HG03135 (cell line): ENCODE measurements around the gene RNGTT.
"Not testable (repeated sequence)": the region's sequence is repeated elsewhere in the genome, so short reads cannot be mapped to it uniquely, and the experiment has no call there.

Source experiments
- ATAC-seq: cut with Tn5 transposase; IDR thresholded peaks from one replicate; pipeline ENCODE4 v1.9.1; 2021; ENCODE audit warnings: mild to moderate bottlenecking, moderate library complexity; ENCODE audit not compliant: unreplicated experiment

Gene RNGTT

GRCh38 chr6:88963139-88964090 is at the start of gene RNGTT:
RNGTT (minus strand) TSS chr6:88963618; CDS start chr6:88963409, 209 bp downstream.
- peak; percentile 98 for ATAC-seq

- ATAC-seq = no peak
Measured at GRCh38 chr6:89011436-89011835, 48.0 kb upstream of the RNGTT start.

GRCh38 chr6:89010825-89011224 is 47.4 kb upstream of the RNGTT start:
- ATAC-seq = no peak

GRCh38 chr6:89009624-89010059 is 46.2 kb upstream of the RNGTT start:
- no peak for ATAC-seq

DNA sequence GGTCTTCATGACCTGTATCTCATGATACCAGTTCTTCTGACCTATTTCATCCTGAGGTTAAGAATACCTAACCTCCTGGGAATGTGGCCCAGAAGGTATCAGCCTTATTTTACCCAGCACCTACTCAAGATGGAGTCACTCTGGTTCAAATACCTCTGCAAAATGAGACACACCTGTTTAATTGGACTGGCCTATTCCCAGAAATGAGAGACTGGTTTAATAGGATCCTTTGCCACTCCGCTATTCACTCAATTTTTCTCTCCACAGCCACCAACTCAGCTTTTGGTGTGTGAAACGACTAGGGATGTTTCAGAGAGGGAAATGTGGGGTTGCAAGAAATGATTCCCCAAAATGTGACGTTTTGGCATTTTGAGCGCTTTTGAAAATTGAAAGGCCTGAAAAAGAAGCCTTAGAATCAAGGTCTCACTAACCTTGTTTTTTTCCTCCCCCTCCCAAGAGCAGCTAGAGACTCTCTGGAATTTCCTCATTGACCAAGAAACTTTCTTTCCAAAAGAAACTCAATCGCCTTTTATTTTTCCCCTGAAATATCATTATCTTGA is 45.5 kb upstream of the RNGTT start:
- no peak for ATAC-seq

- no peak for ATAC-seq
Measured at GRCh38 chr6:89008001-89008814, 44.8 kb upstream of the RNGTT start.

GRCh38 chr6:89007209-89008000 is 44.0 kb upstream of the RNGTT start:
- no peak for ATAC-seq

GRCh38 chr6:89002523-89002922 is 39.1 kb upstream of the RNGTT start:
- no peak for ATAC-seq

DNA sequence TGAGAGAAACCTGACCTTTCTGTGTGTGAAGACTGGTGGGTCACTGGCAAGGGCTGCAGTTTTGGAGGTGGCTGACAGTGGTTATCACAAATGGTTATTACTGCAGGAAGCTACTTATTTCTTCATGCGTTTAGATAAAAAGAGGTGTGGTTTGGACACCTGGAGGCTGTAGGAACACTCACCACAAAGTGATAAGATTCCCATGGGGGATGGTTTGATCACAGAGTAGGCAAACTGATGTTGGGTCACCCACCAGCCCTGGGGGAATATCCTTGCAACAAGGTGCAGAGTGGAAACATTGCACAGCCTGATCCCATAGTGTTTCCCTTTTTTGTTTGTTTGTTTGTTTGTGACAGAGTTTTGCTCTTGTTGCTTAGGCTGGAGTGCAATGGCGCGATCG is 33.9 kb upstream of the RNGTT start:
- no peak for ATAC-seq

- no peak for ATAC-seq
Measured at GRCh38 chr6:88992741-88993552, 29.5 kb upstream of the RNGTT start.

DNA sequence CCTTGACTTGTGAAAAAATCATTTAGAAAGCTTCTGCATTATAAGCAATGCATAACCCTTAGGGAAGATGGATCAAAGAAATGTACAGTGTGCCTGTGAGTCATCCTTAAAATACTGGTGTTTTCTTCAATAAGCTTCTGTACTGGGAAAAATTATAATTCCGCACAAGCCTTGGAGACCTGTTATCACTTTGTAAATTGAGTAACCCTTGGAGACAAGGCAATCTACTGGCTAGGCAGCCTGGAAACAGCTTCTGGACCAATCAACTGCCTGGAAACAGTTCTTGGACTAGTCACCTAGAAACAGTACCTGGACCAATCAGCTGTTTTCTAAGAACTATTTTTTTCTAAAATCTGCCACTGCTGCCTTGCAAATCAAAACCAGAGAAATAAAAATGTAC is 25.8 kb upstream of the RNGTT start:
- no peak for ATAC-seq

GRCh38 chr6:88987922-88988321 is 24.5 kb upstream of the RNGTT start:
- ATAC-seq = no peak

DNA sequence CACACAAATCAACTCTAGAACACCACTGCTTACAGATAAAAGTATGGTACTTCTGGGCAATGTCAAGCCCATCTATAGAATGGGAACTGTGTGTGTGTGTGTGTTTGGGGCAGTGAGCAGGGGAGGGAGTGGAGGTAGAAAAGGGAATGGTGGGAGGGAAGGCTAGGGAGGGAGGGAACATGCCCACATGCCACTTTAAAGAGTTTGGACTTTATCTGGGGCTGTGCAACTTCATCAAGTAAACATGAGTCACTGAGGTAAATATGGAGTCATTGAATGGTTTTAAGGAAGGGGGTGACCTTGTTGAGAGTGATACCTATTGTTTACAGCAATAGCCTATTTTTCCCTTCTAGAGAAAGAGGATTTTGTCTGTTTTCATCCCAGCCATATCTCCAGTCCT is 22.5 kb upstream of the RNGTT start:
- ATAC-seq = no peak

GRCh38 chr6:88984606-88985005 is 21.2 kb upstream of the RNGTT start:
- no peak for ATAC-seq

GRCh38 chr6:88984152-88984551 is 20.7 kb upstream of the RNGTT start:
- ATAC-seq = no peak

DNA sequence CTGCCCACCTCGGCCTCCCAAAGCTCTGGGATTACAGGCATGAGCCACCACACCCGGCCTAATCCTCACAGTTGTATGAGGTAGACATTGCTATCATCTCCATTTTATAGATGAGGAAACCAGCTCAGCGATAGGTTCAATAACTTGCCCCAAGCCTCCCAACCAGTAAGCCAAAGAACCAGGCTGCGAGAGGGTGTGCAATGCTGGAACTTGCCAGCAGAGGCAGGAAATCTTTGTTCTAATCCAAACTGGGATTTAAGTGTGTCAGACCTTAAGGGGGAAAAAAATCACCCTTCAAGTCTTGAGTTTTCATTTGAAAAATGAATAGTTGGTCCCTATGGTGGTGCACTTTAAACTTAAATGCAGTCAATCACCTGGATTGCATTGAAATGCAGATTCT is 20.1 kb upstream of the RNGTT start:
- no peak for ATAC-seq

DNA sequence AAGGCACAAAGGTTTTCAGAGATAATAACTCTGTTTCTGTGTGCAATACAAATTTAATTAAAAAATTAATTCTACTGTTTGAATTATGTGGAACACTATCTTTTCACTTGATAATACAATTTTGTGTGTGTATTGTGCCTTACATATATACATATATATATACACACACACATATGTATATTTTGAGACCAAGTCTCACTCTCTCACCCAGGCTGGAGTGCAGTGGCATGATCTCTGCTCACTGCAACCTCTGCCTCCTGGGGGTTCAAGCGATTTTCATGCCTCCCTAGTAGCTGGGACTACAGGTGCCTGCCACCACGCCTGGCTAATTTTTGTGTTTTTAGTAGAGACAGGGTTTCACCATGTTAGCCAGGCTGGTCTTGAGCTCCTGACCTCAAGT is 19.7 kb upstream of the RNGTT start:
- not testable (repeated sequence) for ATAC-seq

DNA sequence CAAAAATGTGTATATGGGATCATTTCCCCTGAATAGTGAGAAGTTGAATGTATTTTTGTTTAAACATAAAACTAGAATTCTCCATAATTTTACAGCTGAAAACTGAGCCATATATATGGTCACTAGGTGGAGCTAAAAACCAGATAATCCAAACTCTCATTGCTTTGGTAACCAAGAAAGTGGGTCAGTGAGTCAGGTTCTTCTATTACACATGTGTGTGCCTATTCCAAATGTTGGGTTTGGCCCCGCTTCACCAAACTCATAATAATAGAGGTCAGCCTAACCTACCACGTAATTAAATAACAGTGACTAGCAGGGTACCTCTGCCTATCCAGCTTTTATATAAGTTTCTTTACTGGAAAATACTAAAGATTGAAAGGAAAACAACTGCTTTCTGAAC is 19.3 kb upstream of the RNGTT start:
- no peak for ATAC-seq

DNA sequence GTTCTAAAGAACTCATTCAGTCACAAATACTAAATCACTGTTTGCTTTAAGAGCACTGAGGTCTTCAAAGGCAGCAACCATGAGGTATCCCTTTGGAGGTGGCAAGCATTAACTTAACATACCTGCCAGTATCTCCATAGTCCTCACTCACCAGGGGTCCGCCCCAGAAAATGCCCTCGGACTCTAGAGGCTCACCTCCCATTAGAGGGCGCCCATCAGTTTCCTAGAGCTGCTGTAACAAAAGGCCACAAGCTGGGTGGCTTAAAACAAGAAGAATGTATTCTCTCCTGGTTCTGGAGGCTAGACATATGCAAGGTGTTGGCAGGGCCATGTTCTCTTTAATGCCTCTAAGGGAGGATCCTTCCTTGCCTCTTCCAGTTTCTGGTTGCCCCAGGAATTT is 12.0 kb upstream of the RNGTT start:
- no peak for ATAC-seq
